Measurements from ENCODE around the gene F2RL1. TPM values are rescaled to one million over a fixed set of nuclear protein-coding genes. Genes with fewer than 3 reads are reported as not detected.
"Not testable (repeated sequence)": the region's sequence is repeated elsewhere in the genome, so short reads cannot be mapped to it uniquely, and the experiment has no call there.

Gene F2RL1
- total RNA-seq, 1 experiment from 2014 or later = 51.8 TPM

- Mint-ChIP-seq H3K9me3 (ENCODE audit: unreplicated experiment) (no peaks in the 10 kb centered on the region), H3K36me3 (ENCODE audit: insufficient read depth, unreplicated experiment) (peaks cover 6% of the 10 kb centered on the region), H3K27me3 (ENCODE audit: insufficient read depth, unreplicated experiment) (no peaks in the 10 kb centered on the region), H3K27ac (ENCODE audit: unreplicated experiment) (peak overlapping the region; percentile 91), H3K4me1 (ENCODE audit: low read depth, unreplicated experiment) (peaks cover 14% of the 10 kb centered on the region), H3K4me3 (ENCODE audit: unreplicated experiment) (no peak overlapping the region)
- TF ChIP-seq CTCF (IDR thresholded peaks at IDR 0.05; ENCODE audit: insufficient read depth in 1 of 2, low read depth in 1 of 2, low read length in 1 of 2, severe bottlenecking in 1 of 2, unreplicated experiment in 1 of 2) = no peak
- no TSS peak for BruUV-seq (replicated peaks)
- no peaks in the 10 kb centered on the region for H3K27me3 ChIP-seq (replicated peaks; ENCODE audit: control insufficient read depth, insufficient read depth, low read length)
- no peak overlapping the region for H3K4me3 ChIP-seq (ENCODE audit: low read depth, low read length)
- DNase-seq = no peak
- intact Hi-C loops (cut with micrococcal nuclease; ENCODE audit: unreplicated experiment) = no loop called here
- peaks cover 38% of the 10 kb centered on the region for H3K4me1 ChIP-seq
- no peaks in the 10 kb centered on the region for H3K9me3 ChIP-seq
- CTCF ChIA-PET = no interaction called here
- no peaks in the 10 kb centered on the region for H3K36me3 ChIP-seq (ENCODE audit: control insufficient read depth, insufficient read depth, low read length)
- POLR2A ChIA-PET = no interaction called here
Observed at GRCh38 chr5:76809141-76809540, 9.7 kb upstream of the F2RL1 start.

- Mint-ChIP-seq H3K27me3 (ENCODE audit: insufficient read depth, unreplicated experiment) (no peaks in the 10 kb centered on the region), H3K4me1 (ENCODE audit: low read depth, unreplicated experiment) (peaks cover 14% of the 10 kb centered on the region), H3K27ac (ENCODE audit: unreplicated experiment) (no peak overlapping the region), H3K9me3 (ENCODE audit: unreplicated experiment) (no peaks in the 10 kb centered on the region), H3K4me3 (ENCODE audit: unreplicated experiment) (no peak overlapping the region), H3K36me3 (ENCODE audit: insufficient read depth, unreplicated experiment) (peaks cover 6% of the 10 kb centered on the region)
- intact Hi-C loops (cut with micrococcal nuclease; ENCODE audit: unreplicated experiment) = no loop called here
- Histone ChIP-seq H3K9me3 (no peaks in the 10 kb centered on the region), H3K36me3 (ENCODE audit: control insufficient read depth, insufficient read depth, low read length) (no peaks in the 10 kb centered on the region), H3K4me1 (peaks cover 28% of the 10 kb centered on the region), H3K4me3 (ENCODE audit: low read depth, low read length) (no peak overlapping the region), H3K27me3 (replicated peaks; ENCODE audit: control insufficient read depth, insufficient read depth, low read length) (no peaks in the 10 kb centered on the region)
- ChIA-PET POLR2A (no interaction called here), CTCF (no interaction called here)
- no TSS peak for BruUV-seq (replicated peaks)
- no peak for TF ChIP-seq CTCF (IDR thresholded peaks at IDR 0.05; ENCODE audit: insufficient read depth in 1 of 2, low read depth in 1 of 2, low read length in 1 of 2, severe bottlenecking in 1 of 2, unreplicated experiment in 1 of 2)
- DNase-seq = no peak
Observed at GRCh38 chr5:76810236-76810635, 8.6 kb upstream of the F2RL1 start.

GRCh38 chr5:76811214-76811613, 7.6 kb upstream of the F2RL1 start:
- Mint-ChIP-seq H3K27ac (ENCODE audit: unreplicated experiment) (no peak overlapping the region), H3K9me3 (ENCODE audit: unreplicated experiment) (no peaks in the 10 kb centered on the region), H3K27me3 (ENCODE audit: insufficient read depth, unreplicated experiment) (no peaks in the 10 kb centered on the region), H3K4me3 (ENCODE audit: unreplicated experiment) (no peak overlapping the region), H3K4me1 (ENCODE audit: low read depth, unreplicated experiment) (peaks cover 14% of the 10 kb centered on the region), H3K36me3 (ENCODE audit: insufficient read depth, unreplicated experiment) (peaks cover 6% of the 10 kb centered on the region)
- no peak for DNase-seq
- no peaks in the 10 kb centered on the region for H3K9me3 ChIP-seq
- H3K4me3 ChIP-seq (ENCODE audit: low read depth, low read length) = no peak overlapping the region
- POLR2A ChIA-PET = no interaction called here
- intact Hi-C loops (cut with micrococcal nuclease; ENCODE audit: unreplicated experiment) = no loop called here
- no TSS peak for BruUV-seq (replicated peaks)
- no peak for TF ChIP-seq CTCF (IDR thresholded peaks at IDR 0.05; ENCODE audit: insufficient read depth in 1 of 2, low read depth in 1 of 2, low read length in 1 of 2, severe bottlenecking in 1 of 2, unreplicated experiment in 1 of 2)
- no peaks in the 10 kb centered on the region for H3K36me3 ChIP-seq (ENCODE audit: control insufficient read depth, insufficient read depth, low read length)
- CTCF ChIA-PET = no interaction called here
- H3K27me3 ChIP-seq (replicated peaks; ENCODE audit: control insufficient read depth, insufficient read depth, low read length) = no peaks in the 10 kb centered on the region
- peaks cover 23% of the 10 kb centered on the region for H3K4me1 ChIP-seq

GRCh38 chr5:76812209-76812608, 6.6 kb upstream of the F2RL1 start:
- H3K36me3 Mint-ChIP-seq (ENCODE audit: insufficient read depth, unreplicated experiment); H3K27me3 ChIP-seq (replicated peaks; ENCODE audit: control insufficient read depth, insufficient read depth, low read length); H3K4me3 Mint-ChIP-seq (ENCODE audit: unreplicated experiment); intact Hi-C loops (cut with micrococcal nuclease; ENCODE audit: unreplicated experiment); DNase-seq; H3K9me3 Mint-ChIP-seq (ENCODE audit: unreplicated experiment); CTCF ChIA-PET; BruUV-seq (replicated peaks); H3K9me3 ChIP-seq; H3K27ac Mint-ChIP-seq (ENCODE audit: unreplicated experiment); POLR2A ChIA-PET; H3K4me3 ChIP-seq (ENCODE audit: low read depth, low read length); H3K27me3 Mint-ChIP-seq (ENCODE audit: insufficient read depth, unreplicated experiment); H3K36me3 ChIP-seq (ENCODE audit: control insufficient read depth, insufficient read depth, low read length): not testable (repeated sequence)
- H3K4me1 ChIP-seq = peaks cover 25% of the 10 kb centered on the region
- peaks cover 14% of the 10 kb centered on the region for H3K4me1 Mint-ChIP-seq (ENCODE audit: low read depth, unreplicated experiment)
